ENCODE data around the gene PAQR6. TPM values are rescaled to one million over a fixed set of nuclear protein-coding genes. Genes with fewer than 3 reads are reported as not detected.

Gene PAQR6
- polyA plus RNA-seq, 1 donor from 2014 or later, result 16.8 TPM

DNA sequence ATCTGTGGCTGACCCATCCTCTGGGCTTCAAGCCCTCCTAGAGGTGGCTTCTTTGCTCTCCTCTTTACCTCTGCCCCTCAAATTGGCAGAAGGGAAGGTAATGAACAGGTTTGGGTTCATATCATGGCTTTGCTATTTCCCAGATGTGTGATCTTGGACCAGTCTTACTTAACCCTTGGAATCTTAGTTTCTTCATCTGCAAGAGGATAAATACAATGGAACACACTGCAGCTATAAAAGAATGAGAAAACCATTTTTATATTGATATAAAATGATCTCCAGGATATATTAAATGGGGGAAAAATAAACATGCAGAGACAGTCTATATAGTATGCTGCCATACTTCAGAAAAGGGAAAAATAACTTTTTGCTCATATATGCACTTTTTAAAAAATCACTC lies 42.0 kb upstream of the PAQR6 start:
- H3K9ac ChIP-seq (ENCODE audit: low read length), result no peak overlapping the region
- TF ChIP-seq TAF1 (IDR thresholded peaks at IDR 0.05; ENCODE audit: low read depth) (no peak), SMC3 (conservative IDR thresholded peaks at IDR 0.05; ENCODE audit: poor library complexity) (no peak), EZH2 (IDR thresholded peaks at IDR 0.05; ENCODE audit: borderline replicate concordance, insufficient read depth, low read length, poor library complexity, severe bottlenecking) (no peak), EP300 (conservative IDR thresholded peaks at IDR 0.05; ENCODE audit: poor library complexity, severe bottlenecking) (no peak), MXI1 (conservative IDR thresholded peaks at IDR 0.05; ENCODE audit: poor library complexity, severe bottlenecking) (no peak), RAD21 (conservative IDR thresholded peaks at IDR 0.05) (no peak), POLR2AphosphoS5 (IDR thresholded peaks at IDR 0.05) (no peak)
- TF ChIP-seq, protein P1, sequence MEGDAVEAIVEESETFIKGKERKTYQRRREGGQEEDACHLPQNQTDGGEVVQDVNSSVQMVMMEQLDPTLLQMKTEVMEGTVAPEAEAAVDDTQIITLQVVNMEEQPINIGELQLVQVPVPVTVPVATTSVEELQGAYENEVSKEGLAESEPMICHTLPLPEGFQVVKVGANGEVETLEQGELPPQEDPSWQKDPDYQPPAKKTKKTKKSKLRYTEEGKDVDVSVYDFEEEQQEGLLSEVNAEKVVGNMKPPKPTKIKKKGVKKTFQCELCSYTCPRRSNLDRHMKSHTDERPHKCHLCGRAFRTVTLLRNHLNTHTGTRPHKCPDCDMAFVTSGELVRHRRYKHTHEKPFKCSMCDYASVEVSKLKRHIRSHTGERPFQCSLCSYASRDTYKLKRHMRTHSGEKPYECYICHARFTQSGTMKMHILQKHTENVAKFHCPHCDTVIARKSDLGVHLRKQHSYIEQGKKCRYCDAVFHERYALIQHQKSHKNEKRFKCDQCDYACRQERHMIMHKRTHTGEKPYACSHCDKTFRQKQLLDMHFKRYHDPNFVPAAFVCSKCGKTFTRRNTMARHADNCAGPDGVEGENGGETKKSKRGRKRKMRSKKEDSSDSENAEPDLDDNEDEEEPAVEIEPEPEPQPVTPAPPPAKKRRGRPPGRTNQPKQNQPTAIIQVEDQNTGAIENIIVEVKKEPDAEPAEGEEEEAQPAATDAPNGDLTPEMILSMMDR (IDR thresholded peaks at IDR 0.05; ENCODE audit: poor library complexity, severe bottlenecking), result no peak
- TF ChIP-seq, protein P2, sequence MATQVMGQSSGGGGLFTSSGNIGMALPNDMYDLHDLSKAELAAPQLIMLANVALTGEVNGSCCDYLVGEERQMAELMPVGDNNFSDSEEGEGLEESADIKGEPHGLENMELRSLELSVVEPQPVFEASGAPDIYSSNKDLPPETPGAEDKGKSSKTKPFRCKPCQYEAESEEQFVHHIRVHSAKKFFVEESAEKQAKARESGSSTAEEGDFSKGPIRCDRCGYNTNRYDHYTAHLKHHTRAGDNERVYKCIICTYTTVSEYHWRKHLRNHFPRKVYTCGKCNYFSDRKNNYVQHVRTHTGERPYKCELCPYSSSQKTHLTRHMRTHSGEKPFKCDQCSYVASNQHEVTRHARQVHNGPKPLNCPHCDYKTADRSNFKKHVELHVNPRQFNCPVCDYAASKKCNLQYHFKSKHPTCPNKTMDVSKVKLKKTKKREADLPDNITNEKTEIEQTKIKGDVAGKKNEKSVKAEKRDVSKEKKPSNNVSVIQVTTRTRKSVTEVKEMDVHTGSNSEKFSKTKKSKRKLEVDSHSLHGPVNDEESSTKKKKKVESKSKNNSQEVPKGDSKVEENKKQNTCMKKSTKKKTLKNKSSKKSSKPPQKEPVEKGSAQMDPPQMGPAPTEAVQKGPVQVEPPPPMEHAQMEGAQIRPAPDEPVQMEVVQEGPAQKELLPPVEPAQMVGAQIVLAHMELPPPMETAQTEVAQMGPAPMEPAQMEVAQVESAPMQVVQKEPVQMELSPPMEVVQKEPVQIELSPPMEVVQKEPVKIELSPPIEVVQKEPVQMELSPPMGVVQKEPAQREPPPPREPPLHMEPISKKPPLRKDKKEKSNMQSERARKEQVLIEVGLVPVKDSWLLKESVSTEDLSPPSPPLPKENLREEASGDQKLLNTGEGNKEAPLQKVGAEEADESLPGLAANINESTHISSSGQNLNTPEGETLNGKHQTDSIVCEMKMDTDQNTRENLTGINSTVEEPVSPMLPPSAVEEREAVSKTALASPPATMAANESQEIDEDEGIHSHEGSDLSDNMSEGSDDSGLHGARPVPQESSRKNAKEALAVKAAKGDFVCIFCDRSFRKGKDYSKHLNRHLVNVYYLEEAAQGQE (IDR thresholded peaks at IDR 0.05; ENCODE audit: borderline replicate concordance), result no peak
- H3K4me3 ChIP-seq (ENCODE audit: low read length), result no peak overlapping the region
- no peaks in the 10 kb centered on the region for H3F3A ChIP-seq (ENCODE audit: insufficient read depth, low read length, poor library complexity, severe bottlenecking)
- no peaks in the 10 kb centered on the region for H4K20me1 ChIP-seq (ENCODE audit: insufficient read depth)
- no peaks in the 10 kb centered on the region for H3K9me3 ChIP-seq (ENCODE audit: low read length)
- H2AFZ ChIP-seq (ENCODE audit: low read depth, low read length), result no peak overlapping the region
- H3K36me3 ChIP-seq (ENCODE audit: insufficient read depth, low read length), result no peaks in the 10 kb centered on the region
- no peak overlapping the region for H3K4me2 ChIP-seq (ENCODE audit: low read length)
- no peaks in the 10 kb centered on the region for H3K79me2 ChIP-seq (replicated peaks; ENCODE audit: insufficient read depth, low read length)
- no peaks in the 10 kb centered on the region for H3K9me2 ChIP-seq (ENCODE audit: insufficient read depth, low read length)
- H3K27me3 ChIP-seq (ENCODE audit: insufficient read depth, low read depth, low read length), result no peaks in the 10 kb centered on the region
- H3K27ac ChIP-seq (ENCODE audit: low read length), result no peak overlapping the region

DNA sequence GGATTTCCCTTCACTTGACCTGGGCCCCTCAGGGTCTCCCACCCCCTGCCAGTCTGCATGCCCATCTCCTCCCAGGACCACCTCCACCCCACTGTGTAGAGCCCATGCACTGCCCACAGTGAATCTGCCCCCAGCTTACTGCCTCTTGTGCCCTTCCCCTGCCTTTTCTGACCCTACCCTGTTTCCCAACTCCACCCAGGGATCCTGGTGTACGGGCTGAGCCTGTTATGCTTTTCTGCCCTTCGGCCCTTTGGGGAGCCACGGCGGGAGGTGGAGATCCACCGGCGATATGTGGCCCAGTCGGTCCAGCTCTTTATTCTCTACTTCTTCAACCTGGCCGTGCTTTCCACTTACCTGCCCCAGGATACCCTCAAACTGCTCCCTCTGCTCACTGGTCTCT lies 38.2 kb upstream of the PAQR6 start:
- H3K27ac ChIP-seq (ENCODE audit: low read length), result no peak overlapping the region
- H3K27me3 ChIP-seq (ENCODE audit: insufficient read depth, low read depth, low read length), result no peaks in the 10 kb centered on the region
- TF ChIP-seq MXI1 (conservative IDR thresholded peaks at IDR 0.05; ENCODE audit: poor library complexity, severe bottlenecking), result no peak
- no peak for TF ChIP-seq EZH2 (IDR thresholded peaks at IDR 0.05; ENCODE audit: borderline replicate concordance, insufficient read depth, low read length, poor library complexity, severe bottlenecking)
- TF ChIP-seq SMC3 (conservative IDR thresholded peaks at IDR 0.05; ENCODE audit: poor library complexity), result no peak
- TF ChIP-seq, protein P2 (IDR thresholded peaks at IDR 0.05; ENCODE audit: borderline replicate concordance), result no peak
- no peaks in the 10 kb centered on the region for H4K20me1 ChIP-seq (ENCODE audit: insufficient read depth)
- H2AFZ ChIP-seq (ENCODE audit: low read depth, low read length), result no peak overlapping the region
- H3K4me2 ChIP-seq (ENCODE audit: low read length), result no peak overlapping the region
- no peaks in the 10 kb centered on the region for H3K9me2 ChIP-seq (ENCODE audit: insufficient read depth, low read length)
- H3K4me3 ChIP-seq (ENCODE audit: low read length), result no peak overlapping the region
- no peaks in the 10 kb centered on the region for H3K36me3 ChIP-seq (ENCODE audit: insufficient read depth, low read length)
- H3F3A ChIP-seq (ENCODE audit: insufficient read depth, low read length, poor library complexity, severe bottlenecking), result no peaks in the 10 kb centered on the region
- H3K9ac ChIP-seq (ENCODE audit: low read length), result no peak overlapping the region
- no peaks in the 10 kb centered on the region for H3K9me3 ChIP-seq (ENCODE audit: low read length)
- H3K79me2 ChIP-seq (replicated peaks; ENCODE audit: insufficient read depth, low read length), result peaks cover 14% of the 10 kb centered on the region

Data from neural cell (in vitro differentiated cells).